HG02973 (cell line): Measurements from ENCODE around the gene EMILIN3.

Source experiments
- ATAC-seq: cut with Tn5 transposase; IDR thresholded peaks from one replicate; pipeline ENCODE4 v1.9.1; 2021; ENCODE audit warnings: moderate library complexity; ENCODE audit not compliant: unreplicated experiment

Gene EMILIN3

GRCh38 chr20:41366546-41367392, at the start of gene EMILIN3:
EMILIN3 (minus strand) TSS chr20:41366818; CDS start chr20:41366634, 184 bp downstream.
- ATAC-seq, result no peak

GRCh38 chr20:41415191-41415590, 48.6 kb upstream of the EMILIN3 start:
- no peak for ATAC-seq

- ATAC-seq, result no peak
Observed at GRCh38 chr20:41413169-41413568, 46.6 kb upstream of the EMILIN3 start.

- no peak for ATAC-seq
Observed at GRCh38 chr20:41412324-41413120, 45.9 kb upstream of the EMILIN3 start.

- no peak for ATAC-seq
Observed at GRCh38 chr20:41411391-41411847, 44.8 kb upstream of the EMILIN3 start.

- ATAC-seq, result no peak
Observed at GRCh38 chr20:41408986-41409385, 42.4 kb upstream of the EMILIN3 start.

- ATAC-seq, result no peak
Observed at GRCh38 chr20:41408156-41408794, 41.7 kb upstream of the EMILIN3 start.

GRCh38 chr20:41407607-41408006, 41.0 kb upstream of the EMILIN3 start:
- ATAC-seq, result no peak

- ATAC-seq, result no peak
Observed at GRCh38 chr20:41406896-41407444, 40.4 kb upstream of the EMILIN3 start.

GRCh38 chr20:41406353-41406752, 39.7 kb upstream of the EMILIN3 start:
- no peak for ATAC-seq

GRCh38 chr20:41405436-41405835, 38.8 kb upstream of the EMILIN3 start:
- no peak for ATAC-seq

- ATAC-seq, result no peak
Observed at GRCh38 chr20:41403604-41404003, 37.0 kb upstream of the EMILIN3 start.

- no peak for ATAC-seq
Observed at GRCh38 chr20:41398408-41398807, 31.8 kb upstream of the EMILIN3 start.

GRCh38 chr20:41395667-41396664, 29.3 kb upstream of the EMILIN3 start:
- ATAC-seq, result no peak

GRCh38 chr20:41394931-41395666, 28.5 kb upstream of the EMILIN3 start:
- no peak for ATAC-seq

GRCh38 chr20:41394081-41394480, 27.5 kb upstream of the EMILIN3 start:
- ATAC-seq, result no peak

GRCh38 chr20:41393705-41394066, 27.1 kb upstream of the EMILIN3 start:
- ATAC-seq, result no peak

- ATAC-seq, result no peak
Observed at GRCh38 chr20:41392871-41393704, 26.5 kb upstream of the EMILIN3 start.
